ENCODE measurements around the gene TPBGL.
A peak's percentile ranks its signal among the peaks of the same experiment; 100 is the strongest.

The TPBGL gene

DNA sequence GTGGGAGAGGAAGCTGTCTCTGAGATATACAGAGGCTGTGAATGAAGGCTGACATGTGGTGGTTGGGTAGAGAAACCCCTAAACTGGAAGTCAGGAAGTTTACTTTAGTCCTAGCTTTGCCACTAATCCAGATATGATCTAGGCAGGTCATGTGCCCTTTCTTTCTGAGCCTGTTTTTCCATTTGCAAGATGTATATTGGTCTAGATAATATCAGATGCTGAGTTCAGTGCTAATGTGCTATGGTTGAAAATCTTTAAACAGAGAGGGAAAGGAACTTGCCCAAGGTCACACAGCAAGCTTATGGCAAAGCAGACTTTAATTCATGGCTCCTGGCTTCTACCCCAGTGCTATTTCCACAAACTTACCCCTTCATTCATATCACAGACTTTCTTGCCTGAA, 25.7 kb upstream of the TPBGL start:
- TF ChIP-seq, protein P1, sequence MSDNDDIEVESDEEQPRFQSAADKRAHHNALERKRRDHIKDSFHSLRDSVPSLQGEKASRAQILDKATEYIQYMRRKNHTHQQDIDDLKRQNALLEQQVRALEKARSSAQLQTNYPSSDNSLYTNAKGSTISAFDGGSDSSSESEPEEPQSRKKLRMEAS (IDR thresholded peaks at IDR 0.05) = no peak
- TF ChIP-seq TCF12 (IDR thresholded peaks at IDR 0.05; ENCODE audit: low read depth) (no peak), CEBPB (IDR thresholded peaks at IDR 0.05) (no peak), FOXM1 (IDR thresholded peaks at IDR 0.05; ENCODE audit: borderline replicate concordance, low read depth) (no peak), YY1 (IDR thresholded peaks at IDR 0.05; ENCODE audit: low read depth) (no peak), ZBTB7A (IDR thresholded peaks at IDR 0.05; ENCODE audit: low read depth) (no peak), CREB1 (IDR thresholded peaks at IDR 0.05; ENCODE audit: low read depth) (no peak), EP300 (IDR thresholded peaks at IDR 0.05; ENCODE audit: borderline replicate concordance) (no peak), TEAD4 (IDR thresholded peaks at IDR 0.05) (no peak)
- TF ChIP-seq, protein P2, sequence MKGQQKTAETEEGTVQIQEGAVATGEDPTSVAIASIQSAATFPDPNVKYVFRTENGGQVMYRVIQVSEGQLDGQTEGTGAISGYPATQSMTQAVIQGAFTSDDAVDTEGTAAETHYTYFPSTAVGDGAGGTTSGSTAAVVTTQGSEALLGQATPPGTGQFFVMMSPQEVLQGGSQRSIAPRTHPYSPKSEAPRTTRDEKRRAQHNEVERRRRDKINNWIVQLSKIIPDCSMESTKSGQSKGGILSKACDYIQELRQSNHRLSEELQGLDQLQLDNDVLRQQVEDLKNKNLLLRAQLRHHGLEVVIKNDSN (IDR thresholded peaks at IDR 0.05) = no peak

DNA sequence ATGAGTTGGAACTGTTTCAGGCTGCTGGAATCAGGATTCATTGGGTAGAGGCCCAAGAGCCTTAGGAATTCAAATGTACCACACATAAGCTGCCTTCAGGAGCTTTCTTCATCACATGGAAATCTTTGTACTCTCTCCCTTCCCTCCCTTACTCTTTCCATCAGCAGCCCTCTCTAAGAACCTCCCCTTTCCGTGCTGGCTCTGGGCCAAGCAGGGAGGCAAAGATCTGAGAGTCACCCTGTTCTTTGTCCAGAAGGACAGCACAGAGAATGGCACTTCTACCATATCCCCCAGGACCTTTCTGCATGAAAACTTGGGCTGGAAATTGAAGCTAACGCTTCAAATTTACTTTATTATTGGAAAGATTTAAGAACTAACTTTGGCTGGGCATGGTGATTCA, 20.7 kb upstream of the TPBGL start:
- TF ChIP-seq TAF1 (IDR thresholded peaks at IDR 0.05; ENCODE audit: low read depth) (no peak), RAD21 (IDR thresholded peaks at IDR 0.05; ENCODE audit: low read depth) (no peak), CEBPB (IDR thresholded peaks at IDR 0.05) (no peak), EP300 (IDR thresholded peaks at IDR 0.05; ENCODE audit: borderline replicate concordance) (no peak), FOXM1 (IDR thresholded peaks at IDR 0.05; ENCODE audit: borderline replicate concordance, low read depth) (no peak), ZBTB7A (IDR thresholded peaks at IDR 0.05; ENCODE audit: low read depth) (no peak), TCF12 (IDR thresholded peaks at IDR 0.05; ENCODE audit: low read depth) (no peak)

DNA sequence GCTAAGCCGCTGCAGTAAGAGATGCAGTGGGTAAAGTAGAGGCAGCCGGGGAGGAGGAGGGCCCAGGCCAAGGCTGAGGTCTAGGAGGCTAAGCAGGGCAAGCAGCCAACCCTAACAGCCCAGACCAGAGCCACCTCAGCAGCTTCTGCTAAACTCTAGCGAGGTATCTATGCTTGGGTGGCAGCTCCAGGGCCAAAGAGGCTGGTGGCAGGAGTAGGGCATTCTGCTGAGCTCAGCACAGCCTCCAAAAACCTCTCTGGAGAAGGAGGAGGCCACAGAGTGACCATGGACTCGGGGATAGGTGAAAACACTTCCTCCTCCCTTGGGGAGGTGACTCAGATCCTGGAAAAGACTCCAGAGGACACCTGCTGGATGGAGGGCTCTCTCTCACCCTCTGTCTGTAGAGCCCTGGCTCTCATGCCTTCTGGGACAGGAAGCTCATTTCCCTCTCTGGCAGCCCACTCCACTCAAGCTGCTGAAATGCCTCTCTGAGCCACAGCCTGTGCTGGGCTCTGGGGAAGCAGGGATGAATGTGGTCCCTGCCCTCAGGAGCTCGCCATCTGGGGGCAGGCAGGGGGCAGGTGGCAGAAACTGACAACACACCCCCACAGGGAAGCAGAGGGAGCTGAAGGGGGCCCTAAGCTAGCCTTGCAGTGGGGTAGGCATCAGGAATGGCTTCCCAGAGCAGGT, 16.5 kb upstream of the TPBGL start:
- TF ChIP-seq, protein P1 (IDR thresholded peaks at IDR 0.05) = no peak
- TF ChIP-seq RAD21 (IDR thresholded peaks at IDR 0.05; ENCODE audit: low read depth) = peak; percentile 22; the same call in 1 of the 2 replicates

DNA sequence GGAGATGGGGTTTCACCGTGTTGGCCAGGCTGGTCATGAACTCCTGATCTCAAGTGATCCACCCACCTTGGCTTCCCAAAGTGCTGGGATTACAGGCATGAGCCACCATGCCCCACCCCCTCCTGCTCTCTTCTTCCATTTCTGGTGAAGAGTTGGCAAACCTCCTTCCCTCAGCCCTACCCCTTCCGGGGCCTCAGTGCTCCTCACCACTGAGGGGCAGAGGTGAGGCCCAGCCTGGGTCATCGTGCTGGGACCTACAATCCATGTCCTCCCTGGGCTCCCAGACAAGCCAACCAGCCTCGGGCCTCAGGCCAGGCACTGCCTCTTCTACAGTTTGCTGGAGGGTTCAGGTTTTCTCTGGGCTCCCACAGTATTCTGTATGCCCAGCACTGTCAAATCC, 14.8 kb upstream of the TPBGL start:
- TF ChIP-seq TAF1 (IDR thresholded peaks at IDR 0.05; ENCODE audit: low read depth) (no peak), ZBTB7A (IDR thresholded peaks at IDR 0.05; ENCODE audit: low read depth) (no peak), RAD21 (IDR thresholded peaks at IDR 0.05; ENCODE audit: low read depth) (no peak), YY1 (IDR thresholded peaks at IDR 0.05; ENCODE audit: low read depth) (no peak), CEBPB (IDR thresholded peaks at IDR 0.05) (no peak), NFIC (IDR thresholded peaks at IDR 0.05) (no peak), CREB1 (IDR thresholded peaks at IDR 0.05; ENCODE audit: low read depth) (no peak), EP300 (IDR thresholded peaks at IDR 0.05; ENCODE audit: borderline replicate concordance) (no peak), EGR1 (IDR thresholded peaks at IDR 0.05) (no peak), TCF12 (IDR thresholded peaks at IDR 0.05; ENCODE audit: low read depth) (no peak), TEAD4 (IDR thresholded peaks at IDR 0.05) (no peak), FOXM1 (IDR thresholded peaks at IDR 0.05; ENCODE audit: borderline replicate concordance, low read depth) (no peak)
- TF ChIP-seq, protein P2 (IDR thresholded peaks at IDR 0.05) = no peak
- TF ChIP-seq, protein P3, sequence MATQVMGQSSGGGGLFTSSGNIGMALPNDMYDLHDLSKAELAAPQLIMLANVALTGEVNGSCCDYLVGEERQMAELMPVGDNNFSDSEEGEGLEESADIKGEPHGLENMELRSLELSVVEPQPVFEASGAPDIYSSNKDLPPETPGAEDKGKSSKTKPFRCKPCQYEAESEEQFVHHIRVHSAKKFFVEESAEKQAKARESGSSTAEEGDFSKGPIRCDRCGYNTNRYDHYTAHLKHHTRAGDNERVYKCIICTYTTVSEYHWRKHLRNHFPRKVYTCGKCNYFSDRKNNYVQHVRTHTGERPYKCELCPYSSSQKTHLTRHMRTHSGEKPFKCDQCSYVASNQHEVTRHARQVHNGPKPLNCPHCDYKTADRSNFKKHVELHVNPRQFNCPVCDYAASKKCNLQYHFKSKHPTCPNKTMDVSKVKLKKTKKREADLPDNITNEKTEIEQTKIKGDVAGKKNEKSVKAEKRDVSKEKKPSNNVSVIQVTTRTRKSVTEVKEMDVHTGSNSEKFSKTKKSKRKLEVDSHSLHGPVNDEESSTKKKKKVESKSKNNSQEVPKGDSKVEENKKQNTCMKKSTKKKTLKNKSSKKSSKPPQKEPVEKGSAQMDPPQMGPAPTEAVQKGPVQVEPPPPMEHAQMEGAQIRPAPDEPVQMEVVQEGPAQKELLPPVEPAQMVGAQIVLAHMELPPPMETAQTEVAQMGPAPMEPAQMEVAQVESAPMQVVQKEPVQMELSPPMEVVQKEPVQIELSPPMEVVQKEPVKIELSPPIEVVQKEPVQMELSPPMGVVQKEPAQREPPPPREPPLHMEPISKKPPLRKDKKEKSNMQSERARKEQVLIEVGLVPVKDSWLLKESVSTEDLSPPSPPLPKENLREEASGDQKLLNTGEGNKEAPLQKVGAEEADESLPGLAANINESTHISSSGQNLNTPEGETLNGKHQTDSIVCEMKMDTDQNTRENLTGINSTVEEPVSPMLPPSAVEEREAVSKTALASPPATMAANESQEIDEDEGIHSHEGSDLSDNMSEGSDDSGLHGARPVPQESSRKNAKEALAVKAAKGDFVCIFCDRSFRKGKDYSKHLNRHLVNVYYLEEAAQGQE (IDR thresholded peaks at IDR 0.05; ENCODE audit: low read depth) = no peak
- TF ChIP-seq, protein P1 (IDR thresholded peaks at IDR 0.05) = no peak

DNA sequence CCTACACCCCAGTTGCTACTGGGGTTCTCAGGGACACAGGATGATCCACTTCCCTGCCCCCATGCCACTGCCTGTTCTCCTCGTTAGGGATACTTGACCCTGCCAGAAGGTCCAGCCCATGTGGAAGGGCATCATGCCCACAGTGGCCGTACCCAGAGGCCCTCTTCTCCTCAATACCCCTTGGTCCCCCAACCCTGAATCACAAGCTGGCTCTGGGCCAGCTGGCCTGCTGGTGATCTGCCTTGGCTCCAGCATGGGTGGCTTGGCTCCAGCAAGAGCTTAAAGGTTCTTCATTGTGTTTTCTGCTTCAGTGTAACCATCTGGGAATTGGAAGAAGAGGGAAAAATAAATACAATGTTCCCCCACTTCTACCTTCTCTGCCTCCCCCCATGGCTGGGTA, 11.1 kb upstream of the TPBGL start:
- TF ChIP-seq CEBPB (IDR thresholded peaks at IDR 0.05) (no peak), YY1 (IDR thresholded peaks at IDR 0.05; ENCODE audit: low read depth) (no peak), FOXM1 (IDR thresholded peaks at IDR 0.05; ENCODE audit: borderline replicate concordance, low read depth) (no peak), TAF1 (IDR thresholded peaks at IDR 0.05; ENCODE audit: low read depth) (no peak), TCF12 (IDR thresholded peaks at IDR 0.05; ENCODE audit: low read depth) (no peak), NFIC (IDR thresholded peaks at IDR 0.05) (no peak), RAD21 (IDR thresholded peaks at IDR 0.05; ENCODE audit: low read depth) (no peak), ZBTB7A (IDR thresholded peaks at IDR 0.05; ENCODE audit: low read depth) (no peak), EGR1 (IDR thresholded peaks at IDR 0.05) (no peak), EP300 (IDR thresholded peaks at IDR 0.05; ENCODE audit: borderline replicate concordance) (no peak), TEAD4 (IDR thresholded peaks at IDR 0.05) (no peak), CREB1 (IDR thresholded peaks at IDR 0.05; ENCODE audit: low read depth) (no peak)
- TF ChIP-seq, protein P3 (IDR thresholded peaks at IDR 0.05; ENCODE audit: low read depth) = no peak
- TF ChIP-seq, protein P1 (IDR thresholded peaks at IDR 0.05) = no peak
- TF ChIP-seq, protein P2 (IDR thresholded peaks at IDR 0.05) = no peak

Data from Ishikawa (cell line).